GM12801 (cell line): ENCODE measurements around the gene EVI5.

ENCODE experiments used
- TF ChIP-seq, protein P1 (sequence below): IDR thresholded peaks from one replicate; pipeline ENCODE4 v1.5.1; 2011; ENCODE audit warnings: control low read depth; ENCODE audit not compliant: insufficient read length; ENCODE audit errors: extremely low read depth

The EVI5 gene

DNA sequence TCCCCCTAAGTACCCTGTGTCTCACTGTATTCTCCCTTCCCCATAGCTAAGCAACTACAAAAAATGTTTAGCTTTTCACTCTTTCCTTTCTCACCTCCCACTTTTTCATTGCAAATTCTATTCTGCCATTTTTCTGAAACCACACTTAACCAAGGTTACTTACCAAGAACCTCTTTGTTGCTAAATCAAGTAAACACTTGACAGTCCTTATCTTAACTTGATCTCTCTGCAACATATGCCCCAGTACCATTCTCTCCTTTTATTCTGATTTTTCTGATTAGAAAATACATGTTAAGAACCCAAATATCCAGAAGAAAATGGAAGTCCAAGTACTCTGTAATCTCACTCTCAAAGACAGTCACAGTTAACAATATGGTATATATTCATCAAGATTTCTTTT, 16.0 kb downstream of the EVI5 start:
- TF ChIP-seq, protein P1, sequence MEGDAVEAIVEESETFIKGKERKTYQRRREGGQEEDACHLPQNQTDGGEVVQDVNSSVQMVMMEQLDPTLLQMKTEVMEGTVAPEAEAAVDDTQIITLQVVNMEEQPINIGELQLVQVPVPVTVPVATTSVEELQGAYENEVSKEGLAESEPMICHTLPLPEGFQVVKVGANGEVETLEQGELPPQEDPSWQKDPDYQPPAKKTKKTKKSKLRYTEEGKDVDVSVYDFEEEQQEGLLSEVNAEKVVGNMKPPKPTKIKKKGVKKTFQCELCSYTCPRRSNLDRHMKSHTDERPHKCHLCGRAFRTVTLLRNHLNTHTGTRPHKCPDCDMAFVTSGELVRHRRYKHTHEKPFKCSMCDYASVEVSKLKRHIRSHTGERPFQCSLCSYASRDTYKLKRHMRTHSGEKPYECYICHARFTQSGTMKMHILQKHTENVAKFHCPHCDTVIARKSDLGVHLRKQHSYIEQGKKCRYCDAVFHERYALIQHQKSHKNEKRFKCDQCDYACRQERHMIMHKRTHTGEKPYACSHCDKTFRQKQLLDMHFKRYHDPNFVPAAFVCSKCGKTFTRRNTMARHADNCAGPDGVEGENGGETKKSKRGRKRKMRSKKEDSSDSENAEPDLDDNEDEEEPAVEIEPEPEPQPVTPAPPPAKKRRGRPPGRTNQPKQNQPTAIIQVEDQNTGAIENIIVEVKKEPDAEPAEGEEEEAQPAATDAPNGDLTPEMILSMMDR, result no peak

DNA sequence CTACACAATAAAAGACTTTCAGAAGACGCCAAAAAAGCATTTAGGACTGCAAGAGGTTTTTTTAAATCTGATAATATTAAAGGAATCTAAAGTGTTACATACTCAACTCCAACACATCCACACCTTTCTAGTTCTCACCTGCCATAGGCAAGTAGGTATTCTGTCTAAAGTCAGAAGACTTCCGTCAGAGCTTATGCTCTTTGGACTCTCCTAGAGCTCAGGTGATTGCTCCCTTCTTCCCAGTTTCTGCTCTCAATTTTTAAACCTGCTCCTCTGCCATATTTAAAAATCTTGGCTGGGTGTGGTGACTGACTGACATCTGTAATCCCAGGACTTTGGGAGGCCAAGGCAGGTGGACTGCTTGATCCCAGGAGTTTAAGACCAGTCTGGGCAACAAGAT, 16.6 kb downstream of the EVI5 start:
- TF ChIP-seq, protein P1, result no peak

DNA sequence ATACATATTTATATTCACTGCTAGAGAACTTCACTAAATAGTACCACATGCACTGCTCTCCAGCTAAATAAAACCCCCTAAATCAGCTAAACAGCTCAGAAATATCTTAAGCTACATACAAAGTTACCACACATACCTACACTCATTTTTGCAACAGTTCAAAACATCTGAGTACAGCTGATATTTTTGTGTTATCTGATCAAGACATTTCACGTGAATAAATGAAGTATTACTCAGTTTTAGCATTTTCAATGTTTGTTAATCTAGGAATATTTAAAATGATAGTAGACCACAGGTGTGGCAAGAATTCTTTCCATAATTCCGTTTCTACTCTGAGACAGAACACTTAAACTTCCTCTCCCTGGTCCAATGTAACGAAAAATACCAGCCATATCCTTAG, 20.8 kb downstream of the EVI5 start:
- TF ChIP-seq, protein P1, result no peak

DNA sequence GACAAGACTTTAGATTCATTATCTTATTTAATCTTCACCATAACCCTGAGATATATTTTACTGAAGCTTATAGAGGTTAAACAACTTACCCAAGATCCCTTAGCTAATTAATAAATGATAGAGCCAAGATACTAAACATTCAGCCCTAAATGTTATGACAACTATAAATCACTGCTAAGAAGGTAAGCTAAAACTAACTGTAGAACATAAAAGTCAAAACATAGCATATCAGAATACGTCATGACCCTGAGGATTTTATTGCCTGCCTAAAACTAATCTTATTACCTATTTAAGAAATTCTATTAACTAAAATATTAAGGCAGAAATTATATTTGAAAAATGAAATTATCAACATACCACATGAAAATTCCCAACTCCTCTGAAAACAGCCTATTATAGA, 22.6 kb downstream of the EVI5 start:
- TF ChIP-seq, protein P1, result no peak

DNA sequence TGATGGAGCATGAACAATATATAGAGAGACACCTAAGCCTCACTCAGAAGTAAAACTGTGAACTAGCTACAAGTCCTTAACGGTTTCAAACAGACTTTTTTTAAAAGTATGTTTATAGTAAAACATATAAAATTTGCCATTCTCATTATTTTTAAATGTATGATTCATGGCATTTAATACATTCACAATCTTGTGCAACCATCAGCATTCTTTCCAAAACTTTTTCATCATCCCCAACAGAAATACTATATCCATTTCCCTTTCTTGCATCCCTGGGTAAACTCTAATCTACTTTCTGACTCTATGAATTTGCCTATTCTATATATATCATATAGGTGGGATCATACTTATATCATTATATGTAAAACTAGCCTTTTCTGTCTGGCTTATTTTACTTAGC, 25.5 kb downstream of the EVI5 start:
- TF ChIP-seq, protein P1, result no peak

DNA sequence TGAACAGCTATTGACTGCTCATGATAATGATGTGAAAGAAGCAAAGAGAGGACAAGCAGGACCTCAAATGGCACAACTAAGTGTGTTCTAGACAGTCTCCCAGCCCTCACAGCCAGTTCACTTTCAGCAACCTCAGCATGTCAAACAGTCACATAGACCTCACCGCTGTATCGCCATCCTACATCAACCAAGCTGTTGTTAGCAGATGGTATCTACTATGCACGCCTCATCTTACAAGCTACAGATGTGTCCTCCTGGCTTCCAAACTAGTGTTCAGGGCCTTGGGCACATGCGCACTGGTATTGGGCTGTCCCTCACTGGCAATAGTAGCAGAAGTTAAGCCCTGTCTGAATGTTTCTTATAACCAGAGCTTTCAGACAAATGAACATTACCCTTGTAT, 28.4 kb downstream of the EVI5 start:
- TF ChIP-seq, protein P1, result no peak

DNA sequence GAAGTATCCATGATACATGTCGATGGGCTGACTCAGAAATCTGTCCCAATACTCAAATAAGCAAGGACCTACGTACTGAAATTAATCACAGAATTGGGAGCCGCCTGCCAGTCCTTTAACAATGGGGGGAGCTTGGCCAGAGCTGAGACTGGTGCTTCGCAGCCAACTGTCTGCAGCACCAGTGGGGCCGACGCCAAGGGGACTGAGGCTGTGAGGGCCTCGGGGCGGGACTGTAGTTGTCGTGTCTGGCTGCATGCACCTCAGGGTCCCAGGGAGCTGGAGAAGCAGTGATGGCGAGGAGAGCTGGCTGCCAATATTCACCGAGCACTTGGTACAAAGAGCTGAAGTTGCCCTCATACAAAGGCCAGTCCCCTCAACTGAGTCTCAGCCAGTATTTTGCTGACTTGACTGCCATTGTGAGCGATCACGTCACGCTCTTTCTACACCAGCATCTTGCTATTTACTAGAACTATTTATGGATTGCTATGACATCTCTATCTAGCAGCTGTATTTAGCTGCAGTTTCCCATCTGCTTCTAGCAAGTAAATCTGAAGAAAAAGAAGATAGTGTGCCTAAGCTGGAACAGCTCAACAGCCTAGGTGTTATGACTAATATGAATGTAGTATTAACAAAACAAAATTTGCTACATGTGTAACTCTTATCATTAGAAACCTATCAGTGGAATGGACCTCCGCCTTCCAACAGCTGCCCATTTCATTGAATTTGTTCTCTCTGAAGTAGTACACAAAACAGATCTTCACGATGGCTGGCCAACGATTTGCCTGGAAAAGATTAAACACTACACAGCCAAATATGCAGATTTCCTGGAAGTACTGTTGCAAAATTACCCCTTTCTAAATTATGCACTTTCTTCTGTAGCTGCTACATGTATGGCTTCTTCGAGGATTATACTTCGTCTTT, 29.1 kb downstream of the EVI5 start:
- TF ChIP-seq, protein P1, result no peak
